WTC11 (cell line): ENCODE results near the gene SYMPK. TPM values are rescaled to one million over a fixed set of nuclear protein-coding genes. Genes with fewer than 3 reads are reported as not detected.
A peak's percentile ranks its signal among the peaks of the same experiment; 100 is the strongest.

Experiments used
- ATAC-seq: fragments of 200-7000 bp; cut with Tn5 transposase; 2 replicates; pipeline ENCODE4 v1.10.0; 2021; ENCODE audit warnings: mild to moderate bottlenecking, moderate library complexity
- CTCF ChIA-PET: fragments of 300-600 bp; sonication (Branson Sonifier 250); formaldehyde crosslinking; loops from one replicate; lab custom pipeline; 2021; ENCODE audit warnings: antibody characterized with exemption; lab: Charles Lee
- POLR2A ChIA-PET: fragments of 350-600 bp; sonication (Branson Sonifier 250); formaldehyde crosslinking; loops from one replicate; lab custom pipeline; 2021; ENCODE audit warnings: antibody characterized with exemption; lab: Charles Lee
- DNase-seq: peaks from one replicate; pipeline ENCODE4 v3.0.0; 2021; ENCODE audit warnings: low spot score
- H3K27ac Mint-ChIP-seq: 2 replicates; pipeline ENCODE4 v1.8.0; 2021; ENCODE audit warnings: mixed read lengths
- H3K27me3 Mint-ChIP-seq: 2 replicates; pipeline ENCODE4 v1.8.0; 2021; ENCODE audit warnings: low read depth, mild to moderate bottlenecking, moderate library complexity, mixed read lengths
- H3K36me3 Mint-ChIP-seq: 2 replicates; pipeline ENCODE4 v1.8.0; 2021; ENCODE audit warnings: mixed read lengths
- H3K4me1 Mint-ChIP-seq: 2 replicates; pipeline ENCODE4 v1.8.0; 2022; ENCODE audit warnings: mixed read lengths
- H3K4me3 Mint-ChIP-seq: 2 replicates; pipeline ENCODE4 v1.8.0; 2021; ENCODE audit warnings: mild to moderate bottlenecking, moderate library complexity, mixed read lengths
- H3K9me3 Mint-ChIP-seq: 2 replicates; pipeline ENCODE4 v1.8.0; 2021; ENCODE audit warnings: mixed read lengths
- CBFB ChIP-seq: sonication (generic); formaldehyde crosslinking; IDR thresholded peaks from 2 replicates; pipeline ENCODE4 v1.8.1; 2022; ENCODE audit warnings: mild to moderate bottlenecking, low read depth, missing genetic modification reagents
- CREB1 ChIP-seq: sonication (generic); formaldehyde crosslinking; IDR thresholded peaks from 2 replicates; pipeline ENCODE4 v1.8.0; 2023; ENCODE audit warnings: mild to moderate bottlenecking, missing genetic modification reagents
- CREM ChIP-seq: sonication (generic); formaldehyde crosslinking; IDR thresholded peaks from 2 replicates; pipeline ENCODE4 v1.8.1; 2022; ENCODE audit warnings: mild to moderate bottlenecking, missing genetic modification reagents, moderate library complexity
- E2F5 ChIP-seq: sonication (generic); formaldehyde crosslinking; IDR thresholded peaks from 2 replicates; pipeline ENCODE4 v1.8.1; 2022; ENCODE audit warnings: mild to moderate bottlenecking, moderate library complexity, missing genetic modification reagents
- ELF4 ChIP-seq: sonication (generic); formaldehyde crosslinking; IDR thresholded peaks from 2 replicates; pipeline ENCODE4 v1.8.1; 2022; ENCODE audit warnings: low read depth, mild to moderate bottlenecking, moderate library complexity, missing genetic modification reagents
- FOXP1 ChIP-seq: sonication (generic); formaldehyde crosslinking; IDR thresholded peaks from 2 replicates; pipeline ENCODE4 v1.8.0; 2022; ENCODE audit warnings: missing genetic modification reagents, mild to moderate bottlenecking, moderate library complexity, borderline replicate concordance
- GRHL2 ChIP-seq: fragments of 250-450 bp; sonication (Bioruptor Pico); IDR thresholded peaks from 2 replicates; pipeline ENCODE4 v1.8.0; 2022; ENCODE audit warnings: mild to moderate bottlenecking, moderate library complexity; ENCODE audit not compliant: insufficient replicate concordance, severe bottlenecking
- HMGA2 ChIP-seq: fragments of 250-450 bp; sonication (Bioruptor Pico); IDR thresholded peaks from 2 replicates; pipeline ENCODE4 v1.4.0; 2021; ENCODE audit warnings: mild to moderate bottlenecking, moderate library complexity
- IRF2 ChIP-seq: sonication (generic); formaldehyde crosslinking; IDR thresholded peaks from 2 replicates; pipeline ENCODE4 v1.8.0; 2022; ENCODE audit warnings: low read depth, missing genetic modification reagents, borderline replicate concordance
- JUN ChIP-seq: sonication (generic); formaldehyde crosslinking; IDR thresholded peaks from 2 replicates; pipeline ENCODE4 v1.8.0; 2023; ENCODE audit warnings: mild to moderate bottlenecking, missing genetic modification reagents
- MAX ChIP-seq: sonication (generic); formaldehyde crosslinking; IDR thresholded peaks from 2 replicates; pipeline ENCODE4 v1.8.0; 2022; ENCODE audit warnings: mild to moderate bottlenecking, missing genetic modification reagents
- MLX ChIP-seq: sonication (generic); formaldehyde crosslinking; IDR thresholded peaks from 2 replicates; pipeline ENCODE4 v1.8.1; 2023; ENCODE audit warnings: mild to moderate bottlenecking, missing genetic modification reagents, moderate library complexity
- MXD4 ChIP-seq: fragments of 250-450 bp; sonication (Bioruptor Pico); IDR thresholded peaks from 2 replicates; pipeline ENCODE4 v1.8.0; 2021; ENCODE audit warnings: mild to moderate bottlenecking, moderate library complexity, borderline replicate concordance
- NFATC4 ChIP-seq: fragments of 250-450 bp; sonication (Bioruptor Pico); IDR thresholded peaks from 2 replicates; pipeline ENCODE4 v1.9.0; 2021; ENCODE audit warnings: mild to moderate bottlenecking
- NFE2L1 ChIP-seq: sonication (generic); formaldehyde crosslinking; IDR thresholded peaks from 2 replicates; pipeline ENCODE4 v1.8.1; 2023; ENCODE audit warnings: missing genetic modification reagents
- NFYB ChIP-seq: sonication (generic); formaldehyde crosslinking; conservative IDR thresholded peaks from 2 replicates; pipeline ENCODE4 v1.8.0; 2022; ENCODE audit warnings: low read depth, missing genetic modification reagents
- SMAD3 ChIP-seq: sonication (generic); formaldehyde crosslinking; IDR thresholded peaks from 2 replicates; pipeline ENCODE4 v1.8.0; 2022; ENCODE audit warnings: missing genetic modification reagents, mild to moderate bottlenecking, borderline replicate concordance
- SMAD4 ChIP-seq: sonication (generic); formaldehyde crosslinking; IDR thresholded peaks from 2 replicates; pipeline ENCODE4 v1.8.0; 2022; ENCODE audit warnings: mild to moderate bottlenecking, missing genetic modification reagents
- TCF7 ChIP-seq: sonication (generic); formaldehyde crosslinking; IDR thresholded peaks from 2 replicates; pipeline ENCODE4 v1.8.0; 2022; ENCODE audit warnings: mild to moderate bottlenecking, low read depth, missing genetic modification reagents, moderate library complexity
- ZMAT4 ChIP-seq: fragments of 250-450 bp; sonication (Bioruptor Pico); IDR thresholded peaks from 2 replicates; pipeline ENCODE4 v1.9.0; 2021; ENCODE audit warnings: mild to moderate bottlenecking
- ZNF232 ChIP-seq: sonication (generic); formaldehyde crosslinking; IDR thresholded peaks from 2 replicates; pipeline ENCODE4 v1.8.0; 2022; ENCODE audit warnings: mild to moderate bottlenecking, missing genetic modification reagents
- ZNF423 ChIP-seq: fragments of 250-450 bp; sonication (Bioruptor Pico); IDR thresholded peaks from 2 replicates; pipeline ENCODE4 v2.1.2; 2022; ENCODE audit warnings: mild to moderate bottlenecking, moderate library complexity
- ZNF512 ChIP-seq: sonication (generic); formaldehyde crosslinking; IDR thresholded peaks from 2 replicates; pipeline ENCODE4 v1.8.1; 2022; ENCODE audit warnings: missing genetic modification reagents, borderline replicate concordance
- total RNA-seq: library from RNA; stranded (reverse); gene quantifications from 3 replicates; pipeline ENCODE4 v1.2.3, GENCODE V29; 2021
- TF ChIP-seq, protein P1 (sequence below): sonication (generic); formaldehyde crosslinking; IDR thresholded peaks from 2 replicates; pipeline ENCODE4 v1.8.0; 2022; ENCODE audit warnings: mild to moderate bottlenecking, missing genetic modification reagents
- TF ChIP-seq, protein P2 (sequence below): sonication (generic); formaldehyde crosslinking; IDR thresholded peaks from 2 replicates; pipeline ENCODE4 v1.8.0; 2022; ENCODE audit warnings: missing genetic modification reagents

SYMPK gene
- total RNA-seq, 1 experiment from 2014 or later = 106 TPM

DNA sequence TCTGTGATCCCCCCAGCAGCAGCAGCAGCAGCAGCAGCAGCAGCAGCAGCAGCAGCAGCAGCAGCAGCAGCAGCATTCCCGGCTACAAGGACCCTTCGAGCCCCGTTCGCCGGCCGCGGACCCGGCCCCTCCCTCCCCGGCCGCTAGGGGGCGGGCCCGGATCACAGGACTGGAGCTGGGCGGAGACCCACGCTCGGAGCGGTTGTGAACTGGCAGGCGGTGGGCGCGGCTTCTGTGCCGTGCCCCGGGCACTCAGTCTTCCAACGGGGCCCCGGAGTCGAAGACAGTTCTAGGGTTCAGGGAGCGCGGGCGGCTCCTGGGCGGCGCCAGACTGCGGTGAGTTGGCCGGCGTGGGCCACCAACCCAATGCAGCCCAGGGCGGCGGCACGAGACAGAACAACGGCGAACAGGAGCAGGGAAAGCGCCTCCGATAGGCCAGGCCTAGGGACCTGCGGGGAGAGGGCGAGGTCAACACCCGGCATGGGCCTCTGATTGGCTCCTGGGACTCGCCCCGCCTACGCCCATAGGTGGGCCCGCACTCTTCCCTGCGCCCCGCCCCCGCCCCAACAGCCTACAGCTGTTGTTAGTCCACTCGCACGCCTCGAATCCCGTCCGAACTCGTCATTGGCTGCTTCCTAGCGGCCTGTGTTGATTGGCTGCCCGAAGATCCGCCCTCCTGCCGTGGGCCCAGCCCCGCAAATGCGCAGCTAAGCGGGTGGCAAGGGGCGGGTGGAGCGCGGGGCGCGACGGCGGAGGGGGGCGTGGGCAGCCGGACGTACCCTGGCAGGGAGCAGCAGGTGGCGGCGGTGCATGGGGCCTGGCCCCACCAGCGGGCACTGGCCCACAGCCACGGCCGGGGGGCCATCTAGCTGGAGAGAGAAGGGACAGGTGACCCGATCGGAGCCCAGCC, 92.5 kb downstream of the SYMPK start (continued):
- peak; percentile 66 for TF ChIP-seq E2F5
- TF ChIP-seq MLX (CRISPR knock-in tag) = no peak
- peak; percentile 78 for TF ChIP-seq CREM (CRISPR knock-in tag)
- TF ChIP-seq NFATC4 (CRISPR knock-in tag) = peak; percentile 84; the same call in 1 of the 2 replicates
- TF ChIP-seq JUN (CRISPR knock-in tag) = no peak
- TF ChIP-seq MAX = peak; percentile 73
- TF ChIP-seq, all 79 proteins: peak for 30

- peaks cover 5% of the 10 kb centered on the region; the same call in 1 of the 2 replicates for H3K27me3 Mint-ChIP-seq
- ChIA-PET CTCF (interaction anchor here (0.5 to 5.6 kb wide), 47 partner anchors 8 to 591 kb away, joined by 3 to 175 read pairs (median 6); partner anchors contain the start of genes DMPK, DMWD, FBXO46 and FOSB), POLR2A (interaction anchor here (0.6 to 4.8 kb wide), 24 partner anchors 8 to 591 kb away, joined by 3 to 115 read pairs (median 6); partner anchors contain the start of genes BLOC1S3, DMPK, FBXO46 and QPCTL)
- peaks cover 18% of the 10 kb centered on the region for H3K4me1 Mint-ChIP-seq
- no peaks in the 10 kb centered on the region for H3K9me3 Mint-ChIP-seq
- peak overlapping the region; percentile 97 for H3K4me3 Mint-ChIP-seq
- ATAC-seq (no peak), DNase-seq (peak; percentile 38)
- peak overlapping the region; percentile 97 for H3K27ac Mint-ChIP-seq
- H3K36me3 Mint-ChIP-seq = peaks cover 5% of the 10 kb centered on the region; the same call in 1 of the 2 replicates
- TF ChIP-seq ZNF423 (CRISPR knock-in tag) = no peak
- TF ChIP-seq TCF7 (CRISPR knock-in tag) = 0 out of 2 replicates have a peak, but pooled peaks have one; percentile 68
- TF ChIP-seq CBFB (CRISPR knock-in tag) = no peak
- TF ChIP-seq MAX = no peak; the same call in 1 of the 2 replicates
- 0 out of 2 replicates have a peak, but pooled peaks have one; percentile 6 for TF ChIP-seq ELF4
- TF ChIP-seq SMAD3 (CRISPR knock-in tag) = peak; percentile 17; the same call in 1 of the 2 replicates
- no peak for TF ChIP-seq ZNF232
- TF ChIP-seq ZMAT4 (CRISPR knock-in tag) = peak; percentile 55; the same call in 1 of the 2 replicates
- TF ChIP-seq SMAD4 (CRISPR knock-in tag) = 0 out of 2 replicates have a peak, but pooled peaks have one; percentile 17
- 0 out of 2 replicates have a peak, but pooled peaks have one; percentile 32 for TF ChIP-seq IRF2 (CRISPR knock-in tag)
- TF ChIP-seq NFYB (CRISPR knock-in tag) = no peak
- TF ChIP-seq CREB1 = no peak; the same call in 1 of the 2 replicates
- TF ChIP-seq NFE2L1 (CRISPR knock-in tag) = 0 out of 2 replicates have a peak, but pooled peaks have one; percentile 43
- TF ChIP-seq HMGA2 (CRISPR knock-in tag) = no peak
- TF ChIP-seq, protein P1, sequence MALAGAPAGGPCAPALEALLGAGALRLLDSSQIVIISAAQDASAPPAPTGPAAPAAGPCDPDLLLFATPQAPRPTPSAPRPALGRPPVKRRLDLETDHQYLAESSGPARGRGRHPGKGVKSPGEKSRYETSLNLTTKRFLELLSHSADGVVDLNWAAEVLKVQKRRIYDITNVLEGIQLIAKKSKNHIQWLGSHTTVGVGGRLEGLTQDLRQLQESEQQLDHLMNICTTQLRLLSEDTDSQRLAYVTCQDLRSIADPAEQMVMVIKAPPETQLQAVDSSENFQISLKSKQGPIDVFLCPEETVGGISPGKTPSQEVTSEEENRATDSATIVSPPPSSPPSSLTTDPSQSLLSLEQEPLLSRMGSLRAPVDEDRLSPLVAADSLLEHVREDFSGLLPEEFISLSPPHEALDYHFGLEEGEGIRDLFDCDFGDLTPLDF (CRISPR knock-in tag) = no peak
- no peak for TF ChIP-seq MXD4
- TF ChIP-seq FOXP1 (CRISPR knock-in tag) = peak; percentile 3; the same call in 1 of the 2 replicates
- TF ChIP-seq, protein P2, sequence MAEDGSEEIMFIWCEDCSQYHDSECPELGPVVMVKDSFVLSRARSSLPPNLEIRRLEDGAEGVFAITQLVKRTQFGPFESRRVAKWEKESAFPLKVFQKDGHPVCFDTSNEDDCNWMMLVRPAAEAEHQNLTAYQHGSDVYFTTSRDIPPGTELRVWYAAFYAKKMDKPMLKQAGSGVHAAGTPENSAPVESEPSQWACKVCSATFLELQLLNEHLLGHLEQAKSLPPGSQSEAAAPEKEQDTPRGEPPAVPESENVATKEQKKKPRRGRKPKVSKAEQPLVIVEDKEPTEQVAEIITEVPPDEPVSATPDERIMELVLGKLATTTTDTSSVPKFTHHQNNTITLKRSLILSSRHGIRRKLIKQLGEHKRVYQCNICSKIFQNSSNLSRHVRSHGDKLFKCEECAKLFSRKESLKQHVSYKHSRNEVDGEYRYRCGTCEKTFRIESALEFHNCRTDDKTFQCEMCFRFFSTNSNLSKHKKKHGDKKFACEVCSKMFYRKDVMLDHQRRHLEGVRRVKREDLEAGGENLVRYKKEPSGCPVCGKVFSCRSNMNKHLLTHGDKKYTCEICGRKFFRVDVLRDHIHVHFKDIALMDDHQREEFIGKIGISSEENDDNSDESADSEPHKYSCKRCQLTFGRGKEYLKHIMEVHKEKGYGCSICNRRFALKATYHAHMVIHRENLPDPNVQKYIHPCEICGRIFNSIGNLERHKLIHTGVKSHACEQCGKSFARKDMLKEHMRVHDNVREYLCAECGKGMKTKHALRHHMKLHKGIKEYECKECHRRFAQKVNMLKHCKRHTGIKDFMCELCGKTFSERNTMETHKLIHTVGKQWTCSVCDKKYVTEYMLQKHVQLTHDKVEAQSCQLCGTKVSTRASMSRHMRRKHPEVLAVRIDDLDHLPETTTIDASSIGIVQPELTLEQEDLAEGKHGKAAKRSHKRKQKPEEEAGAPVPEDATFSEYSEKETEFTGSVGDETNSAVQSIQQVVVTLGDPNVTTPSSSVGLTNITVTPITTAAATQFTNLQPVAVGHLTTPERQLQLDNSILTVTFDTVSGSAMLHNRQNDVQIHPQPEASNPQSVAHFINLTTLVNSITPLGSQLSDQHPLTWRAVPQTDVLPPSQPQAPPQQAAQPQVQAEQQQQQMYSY (CRISPR knock-in tag) = no peak
- TF ChIP-seq NFATC4 (CRISPR knock-in tag) = peak; percentile 30
- no peak for TF ChIP-seq GRHL2 (CRISPR knock-in tag)
- 0 out of 2 replicates have a peak, but pooled peaks have one; percentile 68 for TF ChIP-seq ZNF512
Measured at GRCh38 chr19:45769821-45770191, 93.1 kb downstream of the SYMPK start.
